HG03025 (cell line): Measurements from ENCODE around the gene GSE1.

Experiments used
- ATAC-seq: cut with Tn5 transposase; IDR thresholded peaks from one replicate; pipeline ENCODE4 v1.9.1; 2021; ENCODE audit warnings: mild to moderate bottlenecking, moderate library complexity; ENCODE audit not compliant: unreplicated experiment, low FRiP score

Gene GSE1

GRCh38 chr16:85612801-85613603, at the start of gene GSE1:
Gene GSE1, plus strand, starts transcription at chr16:85613322. Its CDS starts 70 bp downstream, at chr16:85613392.
- peak; percentile 34 for ATAC-seq

- no peak for ATAC-seq
Observed at GRCh38 chr16:85563515-85564276, 49.4 kb upstream of the GSE1 start.

GRCh38 chr16:85564277-85565051, 48.7 kb upstream of the GSE1 start:
- no peak for ATAC-seq

GRCh38 chr16:85565340-85565739, 47.8 kb upstream of the GSE1 start:
- no peak for ATAC-seq

DNA sequence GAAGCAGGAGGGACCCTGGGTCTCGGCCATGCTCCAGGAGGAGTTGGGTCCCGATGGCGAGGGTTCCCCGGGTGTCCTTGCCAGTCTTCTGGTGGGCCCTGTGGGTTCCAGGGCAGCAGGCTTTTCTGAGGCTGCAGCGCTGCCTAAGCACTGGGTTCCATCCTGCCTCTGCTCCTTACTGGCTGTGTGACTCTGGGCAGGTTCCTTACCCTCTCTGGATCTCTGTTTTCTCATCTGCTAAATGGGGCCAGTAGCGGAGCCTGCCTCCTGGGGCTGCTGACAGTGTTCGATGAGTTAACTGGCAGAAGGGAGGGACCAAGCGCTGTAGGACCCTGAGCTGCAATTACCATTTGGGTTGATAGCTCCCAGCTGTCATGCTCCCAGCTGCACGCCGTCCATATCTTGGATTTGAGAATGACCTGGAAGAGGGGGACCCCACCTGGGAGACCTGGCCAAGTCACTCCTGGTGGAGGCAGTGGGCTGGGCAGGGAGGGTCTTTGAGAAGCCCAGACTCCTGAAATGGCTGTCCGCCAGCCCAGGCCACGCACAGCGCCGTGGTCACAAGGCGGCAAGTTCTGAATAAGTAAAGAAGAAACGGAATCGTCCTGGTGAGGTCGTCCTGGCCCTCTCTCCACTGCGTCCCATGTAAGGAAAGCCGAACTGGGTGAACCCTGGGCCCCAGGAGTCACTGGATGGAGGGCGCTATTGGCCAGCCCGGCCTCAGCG, 47.2 kb upstream of the GSE1 start:
- no peak for ATAC-seq

GRCh38 chr16:85566561-85567100, 46.5 kb upstream of the GSE1 start:
- ATAC-seq = no peak

GRCh38 chr16:85567101-85567866, 45.8 kb upstream of the GSE1 start:
- ATAC-seq = no peak

GRCh38 chr16:85567935-85568334, 45.2 kb upstream of the GSE1 start:
- no peak for ATAC-seq

- ATAC-seq = no peak
Observed at GRCh38 chr16:85568519-85568918, 44.6 kb upstream of the GSE1 start.

- no peak for ATAC-seq
Observed at GRCh38 chr16:85569039-85569614, 44.0 kb upstream of the GSE1 start.

DNA sequence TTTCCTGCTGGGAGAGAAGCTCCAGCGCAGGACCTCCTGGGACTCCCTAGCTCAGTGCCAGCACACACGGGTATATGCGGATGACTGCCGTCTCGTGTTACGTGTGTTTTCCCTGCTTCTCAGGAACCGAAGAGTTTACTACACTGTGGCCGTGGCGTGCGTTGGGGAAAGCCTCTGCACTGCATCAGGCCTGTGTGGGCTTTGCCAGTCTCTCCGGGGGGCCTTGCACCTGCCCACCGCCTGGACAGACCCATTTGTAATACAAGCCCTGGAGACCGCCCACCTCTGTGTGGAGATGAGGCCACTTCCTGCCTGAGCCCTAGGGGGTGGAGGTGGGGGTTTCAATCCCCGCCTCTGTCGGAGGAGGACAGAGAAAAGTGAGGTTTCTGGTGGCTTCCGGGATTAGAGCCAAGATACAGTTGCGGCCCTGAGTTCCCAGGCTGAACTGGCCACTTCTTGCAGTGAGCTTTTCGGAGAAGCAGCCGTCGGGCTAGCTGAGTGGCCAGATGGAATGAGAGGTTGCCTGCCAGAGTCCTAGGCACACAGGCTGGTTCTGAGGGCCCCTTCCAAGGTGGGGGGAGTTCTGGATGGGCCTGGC, 43.4 kb upstream of the GSE1 start:
- peak; percentile 56 for ATAC-seq

DNA sequence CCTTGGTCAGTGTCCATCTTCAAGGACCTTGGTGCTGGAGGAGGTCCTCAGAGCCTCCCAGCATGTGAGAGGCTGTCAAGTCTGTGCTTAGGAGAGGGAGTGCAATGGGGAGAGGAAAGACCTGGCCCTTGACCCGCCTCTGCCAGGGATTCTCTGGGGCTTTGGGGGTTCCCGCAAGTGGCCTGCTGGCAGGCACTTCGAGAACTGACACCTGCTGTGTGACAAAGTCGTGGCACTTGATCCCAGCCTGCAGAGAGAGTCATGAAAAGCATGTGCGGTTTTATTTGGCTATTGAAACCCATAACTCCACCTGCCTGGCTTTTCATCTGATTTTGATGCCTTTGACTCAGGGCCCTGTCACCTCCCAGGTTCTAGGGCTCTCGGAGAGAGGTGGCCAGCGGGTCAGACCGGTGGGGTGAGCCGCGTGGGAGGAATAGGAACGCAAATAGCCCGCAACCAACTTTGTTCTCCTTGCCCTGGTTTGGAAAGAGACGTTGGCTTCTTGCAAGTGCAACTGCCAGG, 42.8 kb upstream of the GSE1 start:
- peak; percentile 7 for ATAC-seq

DNA sequence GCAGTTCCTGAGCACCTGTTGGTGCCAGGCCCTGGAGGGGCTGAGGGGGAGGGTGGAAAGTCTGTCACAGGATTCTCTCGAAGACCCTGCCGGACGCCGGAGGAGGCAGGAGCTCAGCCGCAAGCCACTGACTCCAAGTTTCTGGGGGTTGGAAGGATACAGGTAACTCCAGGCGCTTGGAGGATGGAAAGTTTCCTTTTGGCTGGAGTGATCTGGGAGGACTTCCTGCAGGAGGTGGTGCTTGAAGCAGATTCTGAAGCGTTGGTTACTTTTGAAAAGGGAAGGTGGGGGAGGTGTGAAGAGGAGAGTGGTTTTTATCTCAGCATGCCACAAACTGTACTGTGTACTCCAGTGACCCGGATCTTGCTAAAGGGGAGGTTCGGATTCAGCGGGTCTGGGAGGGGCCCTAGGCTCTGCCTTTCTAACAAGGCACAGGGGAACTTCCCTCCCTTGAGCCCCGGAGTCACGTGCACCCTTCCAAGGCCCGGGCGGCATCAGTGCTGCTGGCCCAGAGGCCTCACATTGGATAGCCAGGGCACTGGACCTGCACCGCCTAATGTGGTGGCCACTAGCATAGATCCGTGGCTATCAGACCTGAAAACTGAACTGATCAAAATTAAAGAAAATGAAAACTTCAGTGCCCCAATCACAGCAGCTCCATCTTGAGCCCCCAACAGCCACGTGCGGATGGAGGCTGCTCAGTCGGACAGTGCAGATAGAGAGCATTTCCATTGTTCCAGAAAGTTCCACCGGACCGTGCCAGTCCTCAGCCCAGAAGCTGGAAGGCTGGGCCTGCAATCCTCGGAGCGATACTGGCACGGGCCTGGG, 42.2 kb upstream of the GSE1 start:
- no peak for ATAC-seq

DNA sequence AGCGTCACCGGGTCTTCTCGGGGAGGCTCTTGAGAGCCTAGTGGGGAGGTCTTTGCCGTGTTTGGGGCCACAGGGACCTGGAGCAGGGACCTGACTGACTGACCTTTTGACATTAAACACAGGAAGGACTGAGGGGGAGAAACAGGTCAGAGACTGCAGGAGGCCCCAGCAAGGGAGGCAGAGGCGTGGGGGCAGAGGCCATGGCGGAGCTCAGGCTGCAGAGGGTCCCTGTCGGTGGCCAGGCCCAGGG, 41.6 kb upstream of the GSE1 start:
- ATAC-seq = no peak

DNA sequence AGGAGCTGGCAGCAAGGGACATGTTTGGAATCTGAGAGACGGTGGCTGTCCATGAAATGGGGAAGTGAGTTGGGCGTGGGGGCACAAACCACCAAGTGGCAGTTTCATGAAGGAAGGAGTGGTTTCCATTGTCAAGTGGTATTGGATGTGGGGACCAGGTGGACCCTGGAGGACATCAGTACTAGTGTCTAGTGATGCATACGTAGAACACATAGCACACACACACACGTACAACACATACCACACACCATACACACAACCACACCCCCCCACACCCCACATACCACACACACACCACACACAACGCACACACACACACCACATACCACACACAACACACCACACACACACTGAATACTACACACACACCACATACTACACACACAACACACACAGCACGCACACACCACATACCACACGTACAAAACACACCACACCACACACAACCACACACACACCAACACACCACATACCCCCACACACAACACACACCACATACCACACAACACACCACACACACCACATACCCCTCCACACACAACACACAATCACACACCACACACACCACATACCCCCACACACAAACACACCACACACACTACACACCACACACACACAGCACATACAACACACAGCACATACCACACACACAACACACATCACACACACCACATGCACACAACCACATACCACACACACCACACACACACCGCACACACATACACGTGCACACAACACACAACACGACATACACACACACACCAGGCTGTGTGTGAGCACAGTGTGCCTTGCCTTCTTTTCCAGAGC, 41.1 kb upstream of the GSE1 start:
- no peak for ATAC-seq

DNA sequence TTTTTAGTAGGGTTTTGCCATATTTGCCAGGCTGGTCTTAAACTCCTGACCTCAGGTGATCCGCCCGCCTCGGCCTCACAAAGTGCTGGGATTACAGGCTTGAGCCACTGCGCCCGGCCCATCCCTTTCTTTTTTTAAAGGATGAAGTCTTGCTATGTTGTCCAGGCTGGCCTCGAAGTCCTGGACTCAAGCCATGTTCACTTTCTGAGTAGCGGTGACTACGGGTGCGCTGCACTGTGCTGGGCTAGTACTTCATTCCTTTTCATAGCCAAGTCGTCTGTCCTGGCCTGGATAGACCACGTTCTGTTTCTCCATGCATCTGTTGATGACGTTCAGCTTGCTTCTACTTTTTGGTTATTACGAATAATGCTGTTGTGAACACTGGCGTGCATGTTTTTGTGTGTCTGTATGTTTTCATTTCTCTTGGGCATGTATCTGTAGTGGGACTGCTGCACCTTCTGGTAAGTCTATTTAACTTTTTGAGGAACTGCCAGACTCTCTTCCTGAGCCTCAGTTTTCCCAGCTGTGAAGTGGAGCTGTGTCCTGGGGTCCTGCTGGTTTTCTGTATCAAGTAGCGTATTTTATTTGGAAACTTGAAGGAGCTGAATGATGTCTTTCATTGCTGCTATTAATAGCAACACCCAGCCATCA, 40.0 kb upstream of the GSE1 start:
- ATAC-seq = no peak
